HG03354 (cell line): ENCODE results near the gene GCLC.
"Not testable (repeated sequence)": the region's sequence is repeated elsewhere in the genome, so short reads cannot be mapped to it uniquely, and the experiment has no call there.

Experiments used
- ATAC-seq: cut with Tn5 transposase; IDR thresholded peaks from one replicate; pipeline ENCODE4 v1.9.1; 2021; ENCODE audit warnings: mild to moderate bottlenecking; ENCODE audit not compliant: unreplicated experiment, poor library complexity, severe bottlenecking

GCLC gene

DNA sequence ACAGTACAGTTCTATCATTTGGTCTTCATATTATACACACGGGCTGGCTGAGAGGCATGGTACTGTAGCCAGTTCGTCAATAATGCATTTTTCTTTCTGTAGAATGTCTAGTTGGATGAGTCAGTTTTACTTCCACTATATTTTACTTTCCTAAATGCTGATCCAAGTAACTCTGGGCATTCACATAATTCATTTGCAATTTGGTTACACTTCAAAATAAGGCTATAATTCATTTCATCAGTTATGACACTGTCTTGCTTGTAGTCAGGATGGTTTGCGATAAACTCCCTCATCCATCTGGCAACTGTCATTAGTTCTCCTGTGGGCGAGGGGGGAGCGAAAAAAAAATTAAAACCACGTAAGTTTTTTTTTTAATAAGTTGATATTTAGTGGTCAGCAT lies 46.3 kb downstream of the GCLC start:
- no peak for ATAC-seq

DNA sequence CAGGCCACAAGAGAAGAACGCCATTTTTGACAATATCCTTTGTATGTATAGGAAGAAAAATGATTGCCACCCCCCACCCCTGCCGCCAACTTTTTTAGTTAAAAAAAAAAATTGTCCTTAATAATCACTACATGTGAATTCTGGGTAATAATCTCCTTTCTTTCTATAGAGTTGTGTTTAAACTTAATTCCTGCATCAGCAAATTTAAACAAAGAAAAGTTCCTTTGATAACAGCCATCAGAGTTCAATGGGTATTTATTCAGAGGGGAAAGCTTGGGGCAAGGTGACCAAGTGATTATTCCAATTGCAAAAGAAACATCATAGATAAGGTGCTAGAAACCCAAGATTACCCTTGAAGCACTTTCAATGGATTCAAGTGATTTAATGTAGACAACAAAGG lies 47.0 kb downstream of the GCLC start:
- no peak for ATAC-seq

DNA sequence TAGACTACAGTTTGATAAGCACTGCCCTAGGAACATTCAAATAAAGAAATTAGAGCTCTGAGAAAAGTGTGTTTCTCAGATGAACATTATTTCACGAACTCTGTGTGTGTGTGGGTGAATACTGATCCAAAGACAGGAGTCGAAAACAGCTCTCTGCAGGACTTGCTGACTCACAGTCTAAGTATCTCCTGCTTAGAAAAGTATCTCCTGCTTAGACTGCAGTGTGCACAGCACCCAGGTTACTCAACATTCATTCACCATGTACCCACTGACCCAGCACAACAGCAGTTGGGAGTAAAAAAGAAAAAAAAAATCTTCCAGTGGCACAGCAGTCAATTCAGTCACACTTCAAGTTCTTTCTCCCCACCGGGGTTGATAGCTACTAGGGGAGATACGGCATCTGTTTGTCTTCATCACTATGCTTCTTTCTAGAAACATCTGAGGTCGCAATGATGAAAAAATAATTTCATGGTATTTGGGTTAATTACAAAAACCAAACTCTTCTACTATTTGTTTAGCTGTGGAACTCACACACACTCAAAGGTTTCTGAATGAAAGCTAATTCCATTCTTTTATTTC lies 48.0 kb downstream of the GCLC start:
- no peak for ATAC-seq

DNA sequence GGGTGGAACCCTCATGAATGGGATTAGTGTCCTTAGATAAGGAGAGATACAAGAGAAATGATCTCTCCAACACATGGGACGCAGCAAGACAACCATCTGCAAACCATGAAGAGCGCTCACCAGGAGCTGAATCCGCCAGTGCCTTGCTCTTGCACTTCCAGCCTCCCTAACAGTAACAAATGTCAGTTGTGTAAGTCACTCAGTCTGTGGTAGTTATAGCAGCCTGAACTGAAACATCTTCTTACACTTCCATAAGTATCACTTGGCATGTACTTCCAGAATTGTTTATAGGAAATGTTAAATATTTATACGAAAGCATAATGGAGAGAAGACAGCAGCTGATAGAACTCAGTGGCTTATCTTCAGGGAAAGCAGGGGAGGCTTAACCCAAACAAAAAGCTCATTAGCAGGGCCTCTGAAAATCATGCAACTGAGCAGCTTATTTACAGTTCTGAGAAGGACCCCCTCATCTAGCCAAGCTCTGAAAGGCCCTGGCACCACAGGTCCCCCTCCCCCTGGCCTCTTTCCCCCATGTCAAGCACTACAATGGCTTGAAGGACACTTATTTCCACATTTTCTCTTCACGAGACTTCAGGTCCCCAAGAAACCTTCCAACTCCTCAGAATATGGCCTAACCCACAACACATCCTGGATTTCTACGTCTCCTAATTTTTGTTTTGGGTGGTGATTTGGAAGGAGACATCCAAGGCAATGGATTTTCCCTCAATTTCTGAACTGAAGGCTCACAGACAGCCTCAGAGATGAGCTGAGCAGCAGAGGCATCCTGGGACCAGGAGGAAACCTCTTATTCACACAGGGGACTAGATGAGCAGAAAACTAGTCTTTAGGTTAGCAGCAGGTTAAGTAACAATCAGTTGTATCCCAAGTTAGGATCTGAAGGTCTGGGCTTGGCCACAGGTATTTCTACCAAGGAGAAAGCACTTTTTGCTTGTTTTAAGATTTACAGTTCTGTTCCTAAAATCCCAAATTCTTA lies 49.1 kb downstream of the GCLC start:
- no peak for ATAC-seq

DNA sequence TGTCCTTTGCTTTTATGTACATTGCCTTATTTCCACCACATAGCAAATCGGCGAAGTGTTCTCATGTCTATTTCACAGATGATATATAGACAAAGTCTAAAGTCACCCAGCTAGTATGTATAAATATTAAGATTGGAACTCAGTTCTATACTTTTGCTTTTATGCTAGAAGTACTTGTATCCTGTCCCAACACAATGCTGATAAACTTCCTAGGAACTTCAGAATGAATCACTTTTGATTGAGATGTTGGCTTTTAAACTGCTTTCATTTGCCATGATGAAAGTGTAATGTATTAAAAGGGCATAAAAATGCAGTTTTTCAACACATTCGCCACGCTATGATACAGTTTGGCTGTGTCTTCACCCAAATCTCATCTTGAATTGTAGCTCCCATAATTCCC lies 50.8 kb downstream of the GCLC start:
- ATAC-seq = no peak

DNA sequence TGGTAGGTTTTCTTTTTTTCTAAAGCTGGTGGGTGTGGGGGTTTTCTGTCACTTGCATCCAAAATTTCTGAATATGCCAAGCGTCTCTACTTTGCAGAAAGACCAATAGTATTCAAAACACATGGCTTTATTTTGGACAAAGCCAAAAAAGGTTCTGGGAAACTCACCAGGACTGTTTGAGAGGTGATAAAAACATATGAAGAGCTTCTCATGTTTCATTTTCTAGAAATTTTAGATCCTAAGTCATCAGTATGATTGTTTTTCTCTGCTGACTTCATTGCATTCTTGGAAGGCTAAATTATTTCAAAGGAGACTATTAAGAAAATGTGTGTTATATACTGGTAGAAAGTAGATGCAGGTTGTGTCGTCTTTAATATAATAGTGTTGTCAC lies 51.3 kb downstream of the GCLC start:
- no peak for ATAC-seq

DNA sequence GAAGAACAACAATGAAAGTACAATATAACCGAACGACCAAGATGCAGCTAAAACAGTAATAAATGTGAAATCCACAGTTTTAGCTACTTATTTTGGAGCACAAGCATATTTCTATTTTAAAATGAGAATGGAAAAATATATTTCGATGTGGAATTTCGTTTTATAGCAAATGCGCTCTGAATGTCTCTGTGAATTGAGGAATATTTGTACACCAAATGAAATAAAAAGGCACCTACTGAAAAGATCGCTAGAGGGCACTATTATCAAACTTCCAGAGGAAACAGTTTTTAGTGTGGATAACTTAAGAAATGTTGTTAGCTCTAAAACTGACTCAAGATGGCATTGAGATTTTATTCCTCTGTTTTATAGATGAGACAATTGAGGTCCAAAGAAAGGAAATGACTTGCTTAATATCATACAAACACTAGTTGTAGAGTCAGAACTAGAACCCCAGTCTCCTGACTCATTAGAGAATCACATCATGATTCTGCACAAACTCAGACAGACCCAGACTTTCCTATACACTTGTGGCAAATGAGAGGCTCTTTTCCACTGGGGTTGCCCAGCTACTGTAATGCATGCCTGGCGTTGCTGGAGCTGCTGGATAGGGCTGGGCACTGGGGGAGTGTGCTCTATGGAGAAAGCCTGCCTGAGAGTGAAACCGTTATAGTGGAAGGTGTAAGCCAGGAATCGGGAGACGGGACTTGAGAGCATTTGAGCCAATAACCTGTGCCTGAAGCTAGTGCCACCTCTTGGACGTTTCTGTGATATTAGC lies 51.9 kb downstream of the GCLC start:
- peak; percentile 53 for ATAC-seq

DNA sequence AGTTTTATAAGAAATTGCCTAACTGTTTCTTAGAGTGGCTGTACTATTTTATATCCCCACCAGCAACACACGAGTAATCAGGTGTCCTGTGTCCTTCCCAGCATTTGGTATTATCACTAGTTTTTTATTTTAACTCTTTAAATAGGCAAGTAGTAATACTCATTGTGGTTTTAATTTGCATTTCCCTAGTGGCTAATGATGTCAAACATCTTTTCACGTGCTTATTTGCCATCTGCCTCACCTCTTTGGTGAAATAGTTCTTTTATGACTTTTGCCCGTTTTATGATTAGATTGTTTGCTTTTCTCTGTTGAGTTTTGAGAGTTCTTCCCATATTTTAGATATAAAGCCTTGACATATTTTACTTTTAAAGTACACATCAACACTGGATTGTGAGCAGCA lies 57.8 kb downstream of the GCLC start:
- ATAC-seq = no peak

DNA sequence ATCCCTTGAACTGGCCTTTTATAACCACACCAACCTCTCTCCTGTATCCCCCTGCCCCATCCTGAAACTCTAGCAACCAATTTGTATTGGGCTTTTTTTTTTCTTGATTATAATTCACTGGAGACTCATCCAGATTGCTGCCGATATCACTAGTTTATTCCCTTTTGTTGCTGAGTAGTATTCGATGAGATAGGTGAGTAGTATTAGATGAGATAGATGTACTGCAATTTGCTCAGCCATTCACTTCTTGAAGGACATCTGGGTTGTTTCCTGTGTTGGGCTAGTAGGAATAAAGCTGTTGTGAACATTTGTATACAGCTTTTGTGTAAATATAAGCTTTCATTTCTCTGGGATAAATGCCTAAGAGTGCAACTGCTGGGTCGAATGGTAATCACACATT lies 58.2 kb downstream of the GCLC start:
- ATAC-seq = no peak

DNA sequence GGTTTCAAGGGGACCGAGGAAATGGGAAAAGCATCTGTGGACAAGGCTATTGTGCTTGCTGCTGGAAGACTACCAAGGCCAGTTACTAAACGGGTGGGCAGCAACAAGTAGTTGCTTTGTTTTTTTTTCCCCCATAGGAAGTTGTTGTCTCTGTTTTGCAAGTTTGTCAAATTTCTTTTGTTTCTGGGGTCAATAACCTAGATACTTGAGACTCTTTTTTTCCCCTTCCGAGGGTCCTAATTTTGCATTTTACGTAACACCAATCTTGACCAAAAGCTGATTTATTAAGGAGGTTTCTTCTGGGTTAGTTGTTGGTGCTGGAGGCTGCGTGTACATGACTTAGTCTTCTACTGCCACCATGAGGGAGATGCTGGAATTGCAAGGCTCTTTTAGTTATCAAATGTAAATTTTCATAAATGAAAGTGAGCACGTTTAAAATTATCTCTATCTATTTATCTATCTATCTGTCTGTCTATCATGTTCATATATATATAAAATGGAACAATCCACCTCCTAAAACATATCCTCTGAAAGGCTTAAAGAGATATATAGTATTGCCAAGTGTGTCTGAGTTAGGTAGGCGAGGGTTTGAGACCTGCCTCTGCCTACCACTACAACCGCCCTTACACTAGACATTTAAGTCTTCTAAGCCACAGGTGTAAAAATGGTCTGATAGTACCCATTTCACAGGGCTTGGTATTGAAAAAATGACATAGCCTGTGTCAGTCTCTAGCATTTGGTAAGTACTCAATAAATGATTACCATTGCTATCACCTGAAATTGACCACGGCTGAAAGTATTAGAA lies 60.2 kb downstream of the GCLC start:
- no peak for ATAC-seq

DNA sequence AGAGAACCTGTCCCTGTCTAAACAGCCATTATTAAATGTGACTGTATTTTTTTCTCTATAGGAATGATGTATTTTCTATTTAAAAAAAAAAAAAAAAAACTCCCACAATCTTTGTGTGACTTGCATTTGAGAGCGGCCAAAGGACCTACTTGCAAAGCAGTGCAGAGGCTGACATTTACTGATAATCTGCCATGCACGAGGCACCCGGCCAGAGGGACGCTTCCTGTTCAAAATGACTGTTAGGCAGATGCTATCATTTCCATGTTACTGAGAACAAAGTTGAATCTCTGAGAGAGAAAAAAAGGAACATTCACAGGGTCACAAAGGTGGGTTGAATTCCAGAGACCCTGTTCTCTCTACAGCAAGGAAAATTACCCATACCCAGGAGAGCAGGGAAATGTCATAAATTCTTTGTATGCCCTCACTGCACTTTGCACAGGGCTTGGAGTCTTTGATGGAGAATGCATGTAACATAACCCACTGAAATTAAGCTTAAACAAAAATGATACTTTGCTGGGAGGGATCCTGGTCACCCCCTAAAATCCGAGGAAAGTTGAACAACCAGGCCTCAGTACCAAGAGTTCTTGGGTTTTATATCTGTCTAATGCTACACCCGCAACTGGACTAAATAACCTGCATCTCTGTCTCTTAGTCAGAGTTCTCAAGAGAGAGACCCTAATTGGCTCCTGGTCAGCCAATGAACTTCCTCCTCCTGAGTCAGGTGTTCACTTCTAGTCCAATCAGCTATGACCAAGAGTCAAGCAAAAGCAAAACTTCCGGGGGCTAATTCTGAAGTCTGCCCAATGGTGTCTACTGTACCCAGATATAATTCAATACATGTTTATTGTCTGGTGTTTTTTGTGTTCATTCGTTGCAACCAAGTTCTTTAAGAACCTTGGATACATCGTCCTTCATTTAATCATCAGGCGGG lies 61.2 kb downstream of the GCLC start:
- ATAC-seq = peak; percentile 42

DNA sequence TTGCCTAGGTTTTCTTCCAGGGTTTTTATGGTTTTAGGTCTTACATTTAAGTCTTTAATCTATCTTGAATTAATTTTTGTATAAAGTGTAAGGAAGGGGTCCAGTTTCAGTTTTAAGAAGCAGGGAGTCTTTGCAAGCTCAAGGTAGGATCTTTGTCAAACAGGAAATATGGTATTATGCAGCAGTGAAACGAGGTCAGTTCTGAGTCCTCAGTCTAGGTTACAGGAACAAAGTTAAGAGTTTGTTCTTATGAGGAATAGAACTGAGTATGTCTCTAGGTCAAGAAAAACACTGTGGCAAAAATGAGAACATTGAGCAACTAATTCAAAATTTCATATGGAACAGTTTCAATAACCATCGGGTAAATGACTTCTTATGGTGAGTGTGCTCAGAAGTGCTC lies 63.6 kb downstream of the GCLC start:
- no peak for ATAC-seq

DNA sequence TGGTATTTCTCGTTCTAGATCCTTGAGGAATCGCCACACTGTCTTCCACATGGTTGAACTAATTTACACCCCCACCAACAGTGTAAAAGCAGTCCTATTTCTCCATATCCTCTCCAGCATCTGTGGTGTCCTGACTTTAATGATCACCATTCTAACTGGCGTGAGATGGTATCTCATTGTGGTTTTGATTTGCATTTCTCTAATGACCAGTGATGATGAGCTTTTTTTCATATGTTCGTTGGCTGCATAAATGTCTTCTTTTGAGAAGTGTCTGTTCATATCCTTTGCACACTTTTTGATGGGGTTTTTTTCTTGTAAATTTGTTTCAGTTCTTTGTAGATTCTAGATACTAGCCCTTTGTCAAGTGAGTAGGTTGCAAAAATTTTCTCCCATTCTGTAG lies 64.1 kb downstream of the GCLC start:
- not testable (repeated sequence) for ATAC-seq

DNA sequence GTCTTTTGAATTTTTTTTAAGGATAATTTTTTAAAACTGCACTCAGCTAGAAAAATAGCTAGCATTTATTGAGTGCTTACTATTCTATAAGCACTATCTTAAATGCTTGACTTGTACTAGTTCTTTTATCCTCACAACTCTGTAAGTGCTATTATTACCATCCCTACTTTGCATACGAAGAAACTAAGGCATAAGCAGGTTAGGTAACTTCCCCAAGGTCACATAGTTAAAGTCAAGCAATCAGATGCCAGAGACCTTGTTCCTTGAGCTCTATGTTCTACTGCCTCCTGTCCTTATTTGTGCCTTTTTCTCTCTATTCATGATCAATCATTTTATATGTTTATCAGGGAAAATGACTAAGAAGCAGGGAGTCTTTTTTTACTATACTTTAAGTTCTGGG lies 65.0 kb downstream of the GCLC start:
- no peak for ATAC-seq

DNA sequence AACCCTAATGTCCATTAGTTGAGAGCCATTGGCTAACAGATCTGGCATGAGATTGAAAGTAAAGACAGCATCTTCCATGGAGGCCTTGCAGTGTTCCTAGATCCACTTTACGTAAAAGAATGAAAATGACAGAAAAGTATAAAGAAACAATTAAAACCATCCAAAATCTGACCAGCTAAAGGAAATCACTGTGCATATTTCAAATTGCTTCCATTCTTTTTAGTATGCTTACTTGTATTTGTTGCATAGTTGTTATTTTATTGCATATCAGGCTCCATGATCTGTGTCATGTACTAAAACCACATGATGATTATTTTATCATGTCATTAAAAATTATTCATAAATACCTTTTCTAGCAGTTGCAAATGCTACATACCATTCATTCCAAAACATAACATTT lies 67.9 kb downstream of the GCLC start:
- ATAC-seq = no peak

DNA sequence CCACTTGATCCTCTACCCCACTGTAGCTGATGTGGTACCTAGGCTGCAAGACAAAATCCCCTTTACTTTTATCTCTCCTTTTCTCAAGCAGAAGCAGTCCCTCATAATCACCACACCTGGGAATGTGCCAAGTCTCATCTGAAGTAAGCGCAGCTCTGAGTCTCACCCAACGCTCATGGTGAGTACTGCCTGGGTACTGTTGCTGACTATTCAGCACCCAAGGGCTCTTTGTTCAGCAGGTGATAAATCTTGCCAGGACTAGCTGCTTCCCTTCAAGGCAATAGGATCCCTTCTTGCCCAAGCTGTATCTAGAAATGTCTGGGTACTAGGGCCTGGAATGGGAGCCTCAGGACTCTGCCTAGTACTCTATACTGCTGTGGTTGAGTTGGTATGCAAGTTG lies 70.9 kb downstream of the GCLC start:
- ATAC-seq = no peak

DNA sequence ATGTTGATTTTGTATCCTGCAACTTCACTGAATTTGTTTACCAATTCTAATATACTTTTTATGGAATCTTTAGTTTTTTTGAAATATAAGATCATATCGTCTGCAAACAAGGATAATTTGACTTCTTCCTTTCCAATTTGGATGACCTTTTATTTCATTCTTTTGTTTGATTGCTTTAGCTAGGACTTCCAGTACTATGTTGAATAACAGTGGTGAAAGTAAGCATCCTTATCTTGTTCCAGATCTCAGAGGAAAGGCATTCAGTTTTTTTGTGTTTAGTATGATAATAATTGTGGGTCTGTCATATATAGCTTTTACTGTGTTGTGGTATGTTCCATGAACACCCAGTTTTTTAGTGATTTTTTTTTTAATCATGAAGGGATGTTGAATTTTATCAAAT lies 75.7 kb downstream of the GCLC start:
- no peak for ATAC-seq

DNA sequence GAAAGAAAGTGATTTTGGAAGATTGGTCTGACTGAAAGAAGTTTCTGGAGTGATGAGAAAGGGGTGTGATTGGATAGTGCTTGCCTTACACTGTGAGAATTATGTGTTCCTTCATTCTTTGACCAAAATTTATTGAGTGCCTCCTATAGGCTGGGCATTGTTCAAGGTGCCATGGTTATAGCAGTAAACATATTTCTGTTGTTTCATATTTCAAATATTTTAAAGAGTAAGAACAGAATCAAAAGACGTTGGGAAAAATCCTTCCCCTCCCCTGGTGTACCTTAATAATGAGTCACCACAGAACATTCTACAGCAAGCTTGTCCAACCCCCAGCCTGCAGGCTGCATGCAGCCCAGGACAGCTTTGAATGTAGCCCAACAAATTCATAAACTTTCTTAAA lies 78.6 kb downstream of the GCLC start:
- ATAC-seq = no peak

DNA sequence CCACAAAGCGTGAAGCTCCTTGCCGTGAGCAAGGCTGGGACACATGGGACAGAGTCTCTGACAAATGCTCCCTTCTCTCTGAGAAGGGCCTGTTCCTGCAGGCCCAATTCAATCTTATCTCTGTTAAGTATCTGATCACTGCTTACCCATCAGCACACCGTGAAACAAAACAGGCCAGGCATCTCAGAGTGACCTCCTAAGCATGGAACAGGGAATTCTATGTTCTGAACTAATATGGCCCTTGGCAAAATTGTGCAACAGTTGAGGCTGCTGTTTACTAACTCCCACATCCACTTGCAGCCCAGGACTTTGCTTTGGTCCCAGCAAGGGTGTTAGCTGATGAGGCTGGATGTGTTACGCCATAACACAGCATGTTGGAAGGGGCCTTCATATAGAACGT lies 79.2 kb downstream of the GCLC start:
- ATAC-seq = no peak
